Naive thymus-derived CD8-positive, alpha-beta T cell (primary cell): ENCODE measurements around the gene PRRG4. TPM values are rescaled to one million over a fixed set of nuclear protein-coding genes. Genes with fewer than 3 reads are reported as not detected.
"Not testable (repeated sequence)": the region's sequence is repeated elsewhere in the genome, so short reads cannot be mapped to it uniquely, and the experiment has no call there.

ENCODE experiments used
- ATAC-seq, 2 donors: fragments of 150-1000 bp; cut with Tn5 transposase in 1 of 2; sonication (Bioruptor Pico), chemical (Tn5 transposase) in 1 of 2; 1 replicate in 1 of 2; 2 replicates in 1 of 2; pipeline ENCODE4 v1.10.0; 2021; ENCODE audit warnings: mild to moderate bottlenecking in 2 of 2, moderate library complexity in 2 of 2
- POLR2A ChIA-PET: fragments of 350-600 bp; sonication (Branson Sonifier 250); formaldehyde crosslinking; loops from one replicate; lab custom pipeline; 2021; ENCODE audit warnings: antibody characterized with exemption; lab: Charles Lee
- DNase-seq, 10 donors: peaks; one replicate each; pipeline versions ENCODE4 v3.0.0 to v3.0.0-alpha.2; 2020 to 2022
- H3K27ac Mint-ChIP-seq, 10 donors: one replicate each; pipeline ENCODE4 v1.8.0; 2020 to 2022; ENCODE audit warnings: mild to moderate bottlenecking in 10 of 10, mixed read lengths in 10 of 10, moderate library complexity in 4 of 10, inconsistent platforms in 1 of 10
- H3K27me3 Mint-ChIP-seq, 5 donors: one replicate each; pipeline ENCODE4 v1.8.0; 2021 to 2022; ENCODE audit warnings: mixed read lengths in 5 of 5
- H3K36me3 Mint-ChIP-seq, 3 donors: one replicate each; pipeline ENCODE4 v1.8.0; 2020 to 2022; ENCODE audit warnings: mixed read lengths in 3 of 3, mild to moderate bottlenecking in 2 of 3, inconsistent platforms in 1 of 3
- H3K4me1 Mint-ChIP-seq, 4 donors: one replicate each; pipeline ENCODE4 v1.8.0; 2021 to 2022; ENCODE audit warnings: mixed read lengths in 4 of 4
- H3K4me3 Mint-ChIP-seq, 10 donors: one replicate each; pipeline ENCODE4 v1.8.0; 2020 to 2022; ENCODE audit warnings: mild to moderate bottlenecking in 10 of 10, mixed read lengths in 10 of 10, moderate library complexity in 6 of 10, inconsistent platforms in 1 of 10
- H3K9me3 Mint-ChIP-seq, 9 donors: one replicate each; pipeline ENCODE4 v1.8.0; 2020 to 2022; ENCODE audit warnings: mixed read lengths in 9 of 9, mild to moderate bottlenecking in 3 of 9, inconsistent platforms in 1 of 9, moderate library complexity in 1 of 9
- polyA plus RNA-seq, 3 donors: library from polyadenylated mRNA; unstranded; fragments of 300-500 nt; fragmentation: Illumina TruSeq; gene quantifications; one replicate each; pipeline ENCODE4 v1.2.3, GENCODE V29; 2021
- total RNA-seq, 8 experiments: library from RNA in 2 of 8; stranded (reverse) in 2 of 8; gene quantifications; one replicate each; pipeline ENCODE4 v1.2.3 and lab custom pipeline; 2021 to 2026

PRRG4 gene
- total and polyA plus RNA-seq, 5 experiments from 2014 or later: not detected

DNA sequence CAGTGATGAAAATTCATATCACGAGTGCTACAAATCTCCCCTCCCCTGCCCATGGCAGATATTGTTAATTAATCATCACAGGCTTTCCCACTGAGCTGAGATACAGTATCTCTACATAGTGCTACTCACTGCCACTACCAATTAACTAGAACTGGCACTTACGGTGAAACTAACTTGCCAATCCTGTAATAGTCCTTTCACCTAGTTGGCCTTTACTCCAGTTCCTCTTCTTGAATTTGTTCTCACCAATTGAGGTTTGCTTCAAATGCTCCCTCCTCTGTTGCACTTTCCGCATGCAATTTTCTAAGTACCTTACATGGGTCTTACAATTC is 11.9 kb upstream of the PRRG4 start:
- H3K27ac Mint-ChIP-seq: no peak overlapping the region
- peaks cover 0 to 5% (median 0%) of the 10 kb centered on the region in 9 donors for H3K9me3 Mint-ChIP-seq
- no peak overlapping the region for H3K4me3 Mint-ChIP-seq
- peaks cover 0 to 4% (median 1%) of the 10 kb centered on the region in 4 donors for H3K4me1 Mint-ChIP-seq
- ATAC-seq: no peak
- peaks cover 0 to 5% (median 2%) of the 10 kb centered on the region in 5 donors for H3K27me3 Mint-ChIP-seq
- POLR2A ChIA-PET: no interaction called here
- DNase-seq: no peak
- H3K36me3 Mint-ChIP-seq: no peaks in the 10 kb centered on the region

DNA sequence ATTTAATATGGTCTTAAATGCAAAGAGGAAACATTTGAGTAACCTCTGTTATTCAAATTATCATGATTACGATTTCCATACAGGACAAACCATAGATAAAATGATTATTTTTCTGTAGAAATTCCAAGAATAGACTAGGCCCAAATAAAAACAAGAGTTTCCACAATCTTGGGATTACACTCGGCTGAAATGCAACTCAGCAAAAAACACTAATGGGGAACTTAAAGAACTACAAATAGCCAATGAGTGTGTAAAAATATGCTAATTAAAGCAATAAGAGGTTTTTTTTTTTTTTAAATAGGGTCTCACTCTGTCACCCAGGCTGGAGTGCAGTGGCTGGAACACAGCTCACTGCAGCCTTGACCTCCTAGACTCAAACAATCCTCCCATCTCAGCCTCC is 10.5 kb upstream of the PRRG4 start:
- Mint-ChIP-seq H3K36me3 (peaks cover 0 to 1% (median 0%) of the 10 kb centered on the region in 3 donors), H3K4me1 (peaks cover 0 to 4% (median 1%) of the 10 kb centered on the region in 4 donors), H3K4me3 (no peak overlapping the region), H3K27ac (no peak overlapping the region), H3K9me3 (peaks cover 0 to 6% (median 0%) of the 10 kb centered on the region in 9 donors), H3K27me3 (peaks cover 0 to 5% (median 2%) of the 10 kb centered on the region in 5 donors)
- ATAC-seq (no peak), DNase-seq (no peak)
- POLR2A ChIA-PET: no interaction called here

- DNase-seq (no peak), ATAC-seq (no peak)
- POLR2A ChIA-PET: no interaction called here
- Mint-ChIP-seq H3K4me1 (peaks cover 0 to 4% (median 1%) of the 10 kb centered on the region in 4 donors), H3K27me3 (peaks cover 0 to 5% (median 2%) of the 10 kb centered on the region in 5 donors), H3K4me3 (no peak overlapping the region), H3K27ac (no peak overlapping the region), H3K9me3 (peaks cover 0 to 6% (median 0%) of the 10 kb centered on the region in 9 donors), H3K36me3 (peaks cover 0 to 1% (median 0%) of the 10 kb centered on the region in 3 donors)
These were observed 9.2 kb upstream of the PRRG4 start for GRCh38 chr11:32820497-32820896.

GRCh38 chr11:32821517-32821916 is 8.2 kb upstream of the PRRG4 start:
- peaks cover 0 to 4% (median 1%) of the 10 kb centered on the region in 4 donors for H3K4me1 Mint-ChIP-seq
- no peak overlapping the region for H3K4me3 Mint-ChIP-seq
- POLR2A ChIA-PET: no interaction called here
- no peak for ATAC-seq
- peaks cover 0 to 6% (median 0%) of the 10 kb centered on the region in 9 donors for H3K9me3 Mint-ChIP-seq
- DNase-seq: no peak
- no peak overlapping the region for H3K27ac Mint-ChIP-seq
- peaks cover 0 to 5% (median 0%) of the 10 kb centered on the region in 5 donors for H3K27me3 Mint-ChIP-seq
- peaks cover 0 to 1% (median 0%) of the 10 kb centered on the region in 3 donors for H3K36me3 Mint-ChIP-seq

GRCh38 chr11:32821917-32822560 is 7.7 kb upstream of the PRRG4 start:
- Mint-ChIP-seq H3K4me3 (no peak overlapping the region), H3K9me3 (peaks cover 0 to 6% (median 0%) of the 10 kb centered on the region in 9 donors), H3K27ac (no peak overlapping the region), H3K27me3 (peaks cover 0 to 5% (median 1%) of the 10 kb centered on the region in 5 donors), H3K36me3 (peaks cover 0 to 1% (median 0%) of the 10 kb centered on the region in 3 donors), H3K4me1 (peaks cover 0 to 4% (median 1%) of the 10 kb centered on the region in 4 donors)
- DNase-seq (no peak), ATAC-seq (no peak)
- POLR2A ChIA-PET: no interaction called here

DNA sequence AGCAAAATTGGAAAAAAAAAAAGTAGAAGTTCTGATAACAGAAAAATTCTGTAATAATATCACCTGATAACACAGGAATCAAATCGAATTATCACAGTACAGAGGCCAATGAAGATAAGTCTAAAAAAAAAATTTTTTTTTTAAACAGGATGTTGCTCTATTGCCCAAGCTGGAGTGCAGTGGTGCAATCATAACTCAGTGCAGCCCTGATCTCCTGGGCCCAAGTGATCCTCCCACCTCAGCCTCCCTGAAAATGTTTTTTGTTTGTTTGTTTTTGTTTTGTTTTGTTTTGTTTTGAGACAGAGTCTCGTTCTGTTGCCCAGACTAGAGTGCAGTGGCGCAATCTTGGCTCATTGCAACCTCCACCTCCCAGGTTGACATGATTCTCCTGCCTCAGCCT is 6.1 kb upstream of the PRRG4 start:
- H3K9me3 Mint-ChIP-seq, DNase-seq, H3K4me3 Mint-ChIP-seq, H3K4me1 Mint-ChIP-seq, H3K36me3 Mint-ChIP-seq, POLR2A ChIA-PET, ATAC-seq, H3K27ac Mint-ChIP-seq: not testable (repeated sequence)
- peaks cover 3 to 16% (median 6%) of the 10 kb centered on the region in 5 donors for H3K27me3 Mint-ChIP-seq

- DNase-seq (no peak), ATAC-seq (no peak)
- peaks cover 0 to 6% (median 0%) of the 10 kb centered on the region in 9 donors for H3K9me3 Mint-ChIP-seq
- POLR2A ChIA-PET: no interaction called here
- H3K36me3 Mint-ChIP-seq: peaks cover 0 to 1% (median 0%) of the 10 kb centered on the region in 3 donors
- no peak overlapping the region for H3K27ac Mint-ChIP-seq
- H3K4me3 Mint-ChIP-seq: no peak overlapping the region
- H3K4me1 Mint-ChIP-seq: peaks cover 4 to 19% (median 13%) of the 10 kb centered on the region in 4 donors
- H3K27me3 Mint-ChIP-seq: peaks cover 15 to 34% (median 21%) of the 10 kb centered on the region in 5 donors
These were observed 3.6 kb upstream of the PRRG4 start for GRCh38 chr11:32826113-32826512.

GRCh38 chr11:32827276-32827675 is 2.5 kb upstream of the PRRG4 start:
- H3K4me1 Mint-ChIP-seq: peaks cover 4 to 18% (median 11%) of the 10 kb centered on the region in 4 donors
- H3K27me3 Mint-ChIP-seq: peaks cover 18 to 45% (median 29%) of the 10 kb centered on the region in 5 donors
- H3K36me3 Mint-ChIP-seq: peaks cover 0 to 1% (median 0%) of the 10 kb centered on the region in 3 donors
- ATAC-seq (no peak), DNase-seq (no peak)
- no peak overlapping the region for H3K27ac Mint-ChIP-seq
- H3K9me3 Mint-ChIP-seq: peaks cover 0 to 6% (median 0%) of the 10 kb centered on the region in 9 donors
- POLR2A ChIA-PET: no interaction called here
- H3K4me3 Mint-ChIP-seq: no peak overlapping the region

DNA sequence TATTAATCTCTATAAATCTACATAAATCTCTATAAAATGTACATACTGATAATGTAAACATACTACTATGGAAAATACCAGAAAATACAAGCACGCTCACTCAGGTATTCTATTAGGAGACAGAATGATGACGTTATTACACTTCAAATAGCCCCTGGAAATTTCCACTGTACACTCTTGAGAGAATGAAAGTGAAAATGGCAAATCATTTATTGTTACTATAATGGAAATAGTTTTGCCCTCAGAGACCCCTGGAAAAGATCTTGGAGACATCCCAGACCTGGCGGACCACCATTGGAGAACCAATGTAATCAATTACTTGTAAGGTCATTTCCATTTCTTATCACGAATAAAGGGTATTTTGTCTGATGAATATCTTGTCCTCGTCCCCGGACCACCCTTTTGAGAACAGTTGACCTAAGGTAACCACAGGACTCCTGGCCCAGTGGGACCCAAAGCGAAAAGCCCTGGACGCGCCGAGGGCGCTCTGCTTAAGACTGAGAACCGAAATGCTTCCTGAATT is 509 bp upstream of the PRRG4 start:
- DNase-seq (no peak), ATAC-seq (no peak)

GRCh38 chr11:32830413-32830738 is 649 bp downstream of the PRRG4 start:
- Mint-ChIP-seq H3K9me3 (no peaks in the 10 kb centered on the region), H3K27ac (no peak overlapping the region), H3K27me3 (peaks cover 21 to 59% (median 33%) of the 10 kb centered on the region in 5 donors)

More for the DNA sequence above, 509 bp upstream of the PRRG4 start:
- H3K9me3 Mint-ChIP-seq: no peaks in the 10 kb centered on the region
- H3K27me3 Mint-ChIP-seq: peaks cover 19 to 59% (median 35%) of the 10 kb centered on the region in 5 donors
- peaks cover 4 to 18% (median 11%) of the 10 kb centered on the region in 4 donors for H3K4me1 Mint-ChIP-seq
- POLR2A ChIA-PET: no interaction called here
- H3K36me3 Mint-ChIP-seq: no peaks in the 10 kb centered on the region
- no peak overlapping the region for H3K27ac Mint-ChIP-seq
- peak overlapping the region; percentile 57 to 90 (median 84) for H3K4me3 Mint-ChIP-seq

DNA sequence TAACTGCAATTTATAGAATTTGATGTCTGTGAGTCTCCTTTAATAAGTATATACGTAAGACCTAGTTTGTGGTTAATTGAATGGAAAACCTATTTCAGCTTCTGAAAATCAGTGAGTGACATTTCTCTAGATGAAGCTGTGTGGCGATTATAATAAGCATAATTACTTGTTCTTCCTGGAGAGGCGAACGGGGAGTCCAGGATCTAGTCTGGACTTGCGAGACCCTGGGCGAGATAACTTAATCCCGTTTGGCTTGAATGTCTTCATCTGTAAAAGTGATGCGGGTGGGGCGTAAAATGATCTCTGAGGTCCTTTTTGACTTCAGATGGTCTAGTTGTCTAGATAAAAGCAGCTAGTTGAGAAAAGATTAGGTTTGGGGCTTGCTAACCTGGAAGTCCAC is 1.1 kb downstream of the PRRG4 start:
- H3K27ac Mint-ChIP-seq: no peak overlapping the region

More at GRCh38 chr11:32830413-32830738, 649 bp downstream of the PRRG4 start:
- Mint-ChIP-seq H3K4me1 (peaks cover 4 to 18% (median 11%) of the 10 kb centered on the region in 4 donors), H3K36me3 (no peaks in the 10 kb centered on the region), H3K4me3 (peak overlapping the region in 9 of 10 donors; percentile 16 to 73 (median 57))
- DNase-seq (no peak), ATAC-seq (no peak)
- POLR2A ChIA-PET: no interaction called here

GRCh38 chr11:32831221-32831620 is 1.5 kb downstream of the PRRG4 start:
- ATAC-seq: no peak

More for the DNA sequence above, 1.1 kb downstream of the PRRG4 start:
- POLR2A ChIA-PET: no interaction called here
- Mint-ChIP-seq H3K4me1 (peaks cover 4 to 18% (median 11%) of the 10 kb centered on the region in 4 donors), H3K9me3 (no peaks in the 10 kb centered on the region), H3K27me3 (peaks cover 21 to 59% (median 33%) of the 10 kb centered on the region in 5 donors), H3K36me3 (no peaks in the 10 kb centered on the region), H3K4me3 (peak overlapping the region in 9 of 10 donors; percentile 16 to 73 (median 57))
- ATAC-seq (no peak), DNase-seq (no peak)

GRCh38 chr11:32833921-32834320 is 4.2 kb downstream of the PRRG4 start:
- Mint-ChIP-seq H3K4me3 (no peak overlapping the region), H3K27ac (no peak overlapping the region), H3K36me3 (no peaks in the 10 kb centered on the region), H3K4me1 (peaks cover 4 to 15% (median 9%) of the 10 kb centered on the region in 4 donors), H3K27me3 (peaks cover 18 to 40% (median 29%) of the 10 kb centered on the region in 5 donors), H3K9me3 (no peaks in the 10 kb centered on the region)
- POLR2A ChIA-PET: no interaction called here
- no peak for DNase-seq
- ATAC-seq: no peak

More at GRCh38 chr11:32831221-32831620, 1.5 kb downstream of the PRRG4 start:
- POLR2A ChIA-PET: no interaction called here
- peak overlapping the region in 7 of 10 donors; percentile 0 to 73 (median 48) for H3K4me3 Mint-ChIP-seq
- H3K36me3 Mint-ChIP-seq: no peaks in the 10 kb centered on the region
- no peak overlapping the region for H3K27ac Mint-ChIP-seq
- peaks cover 21 to 59% (median 33%) of the 10 kb centered on the region in 5 donors for H3K27me3 Mint-ChIP-seq
- peaks cover 4 to 18% (median 11%) of the 10 kb centered on the region in 4 donors for H3K4me1 Mint-ChIP-seq
- H3K9me3 Mint-ChIP-seq: no peaks in the 10 kb centered on the region
- no peak for DNase-seq
